Ovary (tissue), 9 donors: ENCODE measurements around the gene TNNT2. TPM values are rescaled to one million over a fixed set of nuclear protein-coding genes. Genes with fewer than 3 reads are reported as not detected.

Experiments used
- DNase-seq, 5 donors: peaks; one replicate each; pipeline ENCODE4 v3.0.0-alpha.2; 2019 to 2020
- H3K27ac ChIP-seq, 2 donors: fragments of 200-600 bp; one replicate each; pipeline versions ENCODE4 v1.5.1 to v1.8.0; 2019 to 2022
- H3K27me3 ChIP-seq: fragments of 200-600 bp; one replicate; pipeline ENCODE4 v1.8.0; 2022
- H3K36me3 ChIP-seq: fragments of 200-600 bp; sonication (generic); one replicate; pipeline ENCODE4 v1.5.1; 2019
- H3K4me1 ChIP-seq: one replicate; pipeline ENCODE4 v1.8.1; 2013; ENCODE audit warnings: mild to moderate bottlenecking, moderate library complexity; ENCODE audit not compliant: insufficient read depth
- H3K4me3 ChIP-seq: fragments of 200-600 bp; sonication (generic); one replicate; pipeline ENCODE4 v1.5.1; 2017
- H3K9me3 ChIP-seq, 2 donors: fragments of 200-600 bp in 1 of 2; sonication (generic) in 1 of 2; one replicate each; pipeline versions ENCODE4 v1.5.1 to v1.8.1; 2013 to 2019; ENCODE audit warnings: mild to moderate bottlenecking in 1 of 2, moderate library complexity in 1 of 2
- EP300 ChIP-seq: sonication (generic); formaldehyde crosslinking; IDR thresholded peaks from one replicate; pipeline ENCODE4 v1.6.1; 2017; ENCODE audit warnings: antibody characterized with exemption
- POLR2A ChIP-seq: fragments of 450-650 bp; IDR thresholded peaks from one replicate; pipeline ENCODE4 v1.6.1; 2017; ENCODE audit warnings: antibody characterized with exemption, mild to moderate bottlenecking, moderate library complexity
- WGBS, 3 donors: extraction: QIAGEN DNeasy Blood & Tissue Kit in 1 of 3; methylation state at CpG; one replicate each; pipeline versions ENCODE4 v1.1.5 to v1.1.7; 2013 to 2017; 5-methylcytosine and 5-hydroxymethylcytosine counted together
- intact Hi-C, 4 donors: fragments of 100-400 bp; cut with DNase I; formaldehyde crosslinking; loops; one replicate each; pipeline versions ENCODE4 v1.11.0 to v1.15.1; 2022 to 2023
- polyA plus RNA-seq, 2 donors: library from polyadenylated mRNA; stranded (reverse); fragments of 200-250 nt in 1 of 2; fragments of 350-450 nt in 1 of 2; fragmentation: Illumina TruSeq in 1 of 2; extraction: RNeasy Lipid Tissue Mini Kit (QIAGEN cat#74804) in 1 of 2; gene quantifications; one replicate each; pipeline ENCODE4 v1.2.3, GENCODE V29; 2013 to 2014
- total RNA-seq, 7 donors: library from RNA; depleted of rRNA in 2 of 7; stranded (reverse); fragments of >200 nt in 2 of 7; fragmentation: NEBNext Ultra II Directional in 3 of 7; extraction: Animal tissue kit (Norgen Biotek cat#: 25700) in 3 of 7; gene quantifications; one replicate each; pipeline versions ENCODE4 v1.1.0 to v1.2.4, GENCODE V29; 2016 to 2023
- TF ChIP-seq, protein P1 (sequence below), 3 donors: fragments of 450-650 bp in 2 of 3; fragments of 200-600 bp in 1 of 3; IDR thresholded peaks; one replicate each; pipeline versions ENCODE4 v1.5.1 to v1.8.0; 2016 to 2022; ENCODE audit warnings: antibody characterized with exemption in 3 of 3, mild to moderate bottlenecking in 1 of 3
- donor health status: DM: no; HTN: no; CAD: no; lungs with moderate emphysema.
- donor health status: DM: no; HTN: no; CAD: no.
- donor health status: Bipolar disorder and iron deficiency.
- donor health status: DM: yes; HTN: yes; CAD: no.
- donor health status: DM: no; HTN: no; CAD: no.
- donor health status: DM: yes; HTN: yes; CAD: no.

Gene TNNT2
- total and polyA plus RNA-seq, 9 donors: 0.11 to 2.8 (median 1.1) TPM; not detected in 1

DNA sequence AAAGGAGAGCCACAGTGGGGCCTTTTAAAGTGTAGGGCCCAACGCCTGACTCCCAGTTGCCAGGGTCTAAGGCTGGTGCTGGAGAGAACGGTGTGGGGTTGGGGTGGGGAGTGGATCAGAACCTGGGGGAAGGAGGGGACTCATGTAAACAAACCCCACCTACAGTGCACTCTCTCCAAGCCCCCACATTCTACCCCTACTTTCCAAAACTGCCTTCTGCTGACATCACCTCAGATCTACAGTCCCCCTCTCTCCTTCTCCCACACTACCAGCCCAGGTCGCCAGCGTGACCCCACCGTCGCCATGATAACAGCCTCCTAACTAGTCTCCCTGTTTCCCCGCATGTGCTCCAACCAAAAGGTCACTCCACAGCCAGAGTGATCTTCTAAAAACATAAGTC, 26.6 kb downstream of the TNNT2 start:
- H3K4me3 ChIP-seq: no peak overlapping the region
- no peak overlapping the region for H3K27ac ChIP-seq
- H3K27me3 ChIP-seq: no peaks in the 10 kb centered on the region
- TF ChIP-seq POLR2A (no peak), EP300 (no peak)
- TF ChIP-seq, protein P1, sequence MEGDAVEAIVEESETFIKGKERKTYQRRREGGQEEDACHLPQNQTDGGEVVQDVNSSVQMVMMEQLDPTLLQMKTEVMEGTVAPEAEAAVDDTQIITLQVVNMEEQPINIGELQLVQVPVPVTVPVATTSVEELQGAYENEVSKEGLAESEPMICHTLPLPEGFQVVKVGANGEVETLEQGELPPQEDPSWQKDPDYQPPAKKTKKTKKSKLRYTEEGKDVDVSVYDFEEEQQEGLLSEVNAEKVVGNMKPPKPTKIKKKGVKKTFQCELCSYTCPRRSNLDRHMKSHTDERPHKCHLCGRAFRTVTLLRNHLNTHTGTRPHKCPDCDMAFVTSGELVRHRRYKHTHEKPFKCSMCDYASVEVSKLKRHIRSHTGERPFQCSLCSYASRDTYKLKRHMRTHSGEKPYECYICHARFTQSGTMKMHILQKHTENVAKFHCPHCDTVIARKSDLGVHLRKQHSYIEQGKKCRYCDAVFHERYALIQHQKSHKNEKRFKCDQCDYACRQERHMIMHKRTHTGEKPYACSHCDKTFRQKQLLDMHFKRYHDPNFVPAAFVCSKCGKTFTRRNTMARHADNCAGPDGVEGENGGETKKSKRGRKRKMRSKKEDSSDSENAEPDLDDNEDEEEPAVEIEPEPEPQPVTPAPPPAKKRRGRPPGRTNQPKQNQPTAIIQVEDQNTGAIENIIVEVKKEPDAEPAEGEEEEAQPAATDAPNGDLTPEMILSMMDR (IDR thresholded peaks at IDR 0.05): no peak
- 71 to 78% (median 76%) methylated on average over 7 of the region's 7 CpGs for WGBS, 3 donors
- DNase-seq: no peak
- no peaks in the 10 kb centered on the region for H3K36me3 ChIP-seq
- H3K9me3 ChIP-seq: no peaks in the 10 kb centered on the region
- no peaks in the 10 kb centered on the region for H3K4me1 ChIP-seq
- intact Hi-C loops: no loop called here

DNA sequence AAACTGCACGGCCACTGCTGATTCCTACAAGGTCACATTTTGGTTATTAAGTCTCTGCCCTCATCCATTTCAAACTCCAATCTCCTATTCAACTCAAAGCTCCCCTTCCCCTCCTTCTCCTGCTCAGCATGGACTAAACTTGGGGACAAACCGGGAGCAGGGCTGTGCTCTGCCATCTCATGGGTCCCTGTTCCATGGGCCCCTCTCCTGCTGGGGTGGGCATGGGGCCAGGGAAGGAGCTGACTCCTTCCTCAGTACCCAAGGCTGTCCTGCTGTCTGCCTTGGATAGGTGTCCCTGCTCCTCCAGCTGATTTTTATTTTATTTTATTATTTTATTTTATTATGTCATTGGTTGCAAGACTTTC, 27.1 kb downstream of the TNNT2 start:
- no peaks in the 10 kb centered on the region for H3K36me3 ChIP-seq
- intact Hi-C loops: no loop called here
- H3K27ac ChIP-seq: no peak overlapping the region
- 49 to 66% (median 50%) methylated on average over 2 of the region's 2 CpGs for WGBS, 3 donors
- H3K4me1 ChIP-seq: no peaks in the 10 kb centered on the region
- TF ChIP-seq, protein P1 (IDR thresholded peaks at IDR 0.05): no peak
- no peak for TF ChIP-seq EP300
- TF ChIP-seq POLR2A: no peak
- DNase-seq: no peak
- no peaks in the 10 kb centered on the region for H3K27me3 ChIP-seq
- H3K9me3 ChIP-seq: no peaks in the 10 kb centered on the region
- no peak overlapping the region for H3K4me3 ChIP-seq

DNA sequence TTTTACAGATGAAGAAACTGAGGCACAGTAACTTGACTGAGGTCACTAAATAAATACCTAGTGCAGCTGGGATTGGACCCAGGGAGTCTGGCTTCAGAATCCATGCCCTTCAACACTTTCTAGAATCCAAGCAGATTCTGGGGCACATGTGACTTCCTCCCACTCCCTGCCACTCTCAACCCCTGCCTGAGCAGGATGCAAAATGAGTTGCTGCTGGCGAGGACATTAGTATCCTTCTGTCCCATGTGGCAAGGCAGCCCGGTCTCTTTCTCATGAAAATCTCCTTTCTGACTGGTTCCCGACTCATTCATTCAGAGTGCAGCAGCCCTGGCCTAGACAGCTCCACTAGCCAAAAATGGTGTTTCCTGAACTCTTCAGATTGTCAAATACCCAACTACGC, 28.4 kb downstream of the TNNT2 start:
- DNase-seq: no peak
- no peaks in the 10 kb centered on the region for H3K9me3 ChIP-seq
- TF ChIP-seq EP300: no peak
- TF ChIP-seq, protein P1 (IDR thresholded peaks at IDR 0.05): no peak
- TF ChIP-seq POLR2A: no peak
- H3K27me3 ChIP-seq: no peaks in the 10 kb centered on the region
- intact Hi-C loops: no loop called here
- H3K36me3 ChIP-seq: no peaks in the 10 kb centered on the region
- no peaks in the 10 kb centered on the region for H3K4me1 ChIP-seq
- 74 to 79% (median 75%) methylated on average over 4 of the region's 4 CpGs for WGBS, 3 donors
- H3K27ac ChIP-seq: no peak overlapping the region
- H3K4me3 ChIP-seq: no peak overlapping the region

DNA sequence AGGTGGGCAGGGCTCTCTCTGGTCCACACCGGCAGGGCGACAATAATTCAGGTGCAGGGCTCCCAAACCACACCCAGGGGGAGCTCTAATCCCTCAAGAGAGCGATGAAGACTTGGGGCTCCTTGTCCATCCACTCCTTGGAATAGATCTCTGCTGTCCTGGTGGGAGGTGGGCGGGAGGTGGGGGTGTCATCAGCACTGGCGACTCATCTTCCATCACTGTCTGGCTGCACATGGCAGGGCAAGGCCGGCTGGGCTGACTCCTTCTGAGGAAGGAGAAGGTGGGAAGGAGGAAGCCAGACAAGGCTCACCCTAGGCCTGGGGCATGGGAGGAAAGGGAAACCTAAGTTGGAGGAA, 29.3 kb downstream of the TNNT2 start:
- Histone ChIP-seq H3K9me3 (no peaks in the 10 kb centered on the region), H3K27me3 (no peaks in the 10 kb centered on the region), H3K4me3 (no peak overlapping the region), H3K27ac (no peak overlapping the region), H3K4me1 (no peaks in the 10 kb centered on the region), H3K36me3 (no peaks in the 10 kb centered on the region)
- WGBS, 3 donors: 15 to 25% (median 21%) methylated on average over 6 of the region's 6 CpGs
- intact Hi-C loops: no loop called here
- no peak for DNase-seq
- no peak for TF ChIP-seq EP300
- TF ChIP-seq, protein P1 (IDR thresholded peaks at IDR 0.05): no peak
- no peak for TF ChIP-seq POLR2A
